ENCODE measurements around the gene IL18RAP. TPM values are rescaled to one million over a fixed set of nuclear protein-coding genes. Genes with fewer than 3 reads are reported as not detected.

Gene IL18RAP
- total and polyA plus RNA-seq, 2 donors (not counting 3 experiments of a cell fraction or from before 2014, with no cell fraction given) = 0.03 TPM; not detected in 1

DNA sequence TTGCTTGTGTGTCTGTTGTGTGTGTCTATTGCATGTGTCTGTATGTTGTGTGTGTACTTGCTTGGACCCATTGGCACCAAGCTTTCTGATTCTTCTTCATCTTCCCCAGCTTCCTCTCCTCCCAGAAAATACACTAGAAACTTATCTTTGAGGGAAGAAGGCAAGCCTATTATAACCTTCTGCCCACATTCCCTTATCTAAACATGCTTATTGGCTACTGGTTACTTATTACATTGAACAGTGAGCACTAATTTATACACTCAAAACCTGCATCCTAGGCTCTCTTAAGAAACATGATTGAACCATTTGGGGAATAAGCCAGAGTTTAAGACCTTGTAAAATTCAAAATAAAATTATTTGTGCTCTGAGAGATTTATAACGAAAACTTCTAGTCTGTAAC, 76.6 kb downstream of the IL18RAP start:
- TF ChIP-seq JUN (IDR thresholded peaks at IDR 0.05; ENCODE audit: borderline replicate concordance, insufficient read depth, insufficient read length, low read depth) (no peak), POLR2AphosphoS5 (IDR thresholded peaks at IDR 0.05; ENCODE audit: insufficient read depth, low read depth, low read length) (no peak), FOS (IDR thresholded peaks at IDR 0.05; ENCODE audit: borderline replicate concordance, insufficient read depth, low read length) (no peak), GATA2 (IDR thresholded peaks at IDR 0.05; ENCODE audit: insufficient read depth, insufficient read length, low read depth, low read length) (no peak), CTCF (IDR thresholded peaks at IDR 0.05; ENCODE audit: extremely low read depth in 1 of 2, insufficient read depth in 1 of 2, low read depth in 1 of 2, low read length in 2 of 2) (no peak), POLR2A (IDR thresholded peaks at IDR 0.05; ENCODE audit: low read depth, low read length) (no peak), MYC (IDR thresholded peaks at IDR 0.05; ENCODE audit: low read depth, low read length) (no peak), EZH2 (IDR thresholded peaks at IDR 0.05; ENCODE audit: borderline replicate concordance, low read depth, low read length, severe bottlenecking) (no peak)
- TF ChIP-seq, protein P1, sequence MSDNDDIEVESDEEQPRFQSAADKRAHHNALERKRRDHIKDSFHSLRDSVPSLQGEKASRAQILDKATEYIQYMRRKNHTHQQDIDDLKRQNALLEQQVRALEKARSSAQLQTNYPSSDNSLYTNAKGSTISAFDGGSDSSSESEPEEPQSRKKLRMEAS (IDR thresholded peaks at IDR 0.05; ENCODE audit: insufficient read depth, insufficient read length) = no peak
- H3K9me1 ChIP-seq (replicated peaks; ENCODE audit: control insufficient read depth, extremely low read depth, insufficient read depth, low read length) = no peaks in the 10 kb centered on the region
- no peak overlapping the region for H3K9ac ChIP-seq (replicated peaks; ENCODE audit: extremely low read depth, insufficient read depth, low read length)
- no peaks in the 10 kb centered on the region for H3K4me1 ChIP-seq (ENCODE audit: control insufficient read depth, extremely low read depth, insufficient read depth, low read length)
- H3K79me2 ChIP-seq (ENCODE audit: control insufficient read depth, insufficient read depth, low read length) = no peaks in the 10 kb centered on the region
- DNase-seq (ENCODE audit: low read depth, low spot score) (no peak), FAIRE-seq (no peak)
- ChIA-PET POLR2A (no interaction called here), CTCF (interaction anchor here (1.0 to 2.5 kb wide), 2 partner anchors 18 to 26 kb away, joined by 3 to 9 read pairs; partner anchors contain the start of gene SLC9A4)
- H3K27ac ChIP-seq (ENCODE audit: insufficient read depth, low read depth, low read length) = no peak overlapping the region
- H3K36me3 ChIP-seq (ENCODE audit: control insufficient read depth in 2 of 2, extremely low read depth in 1 of 2, insufficient read depth in 2 of 2, low read length in 2 of 2) = no peaks in the 10 kb centered on the region
- H3K4me3 ChIP-seq (replicated peaks in 1 of 3; ENCODE audit: insufficient read depth in 1 of 3, low read depth in 1 of 3, low read length in 3 of 3) = no peak overlapping the region
- dilution Hi-C loops (cut with MboI; ENCODE audit: extremely low pct_ligation_motif_present, low sequenced_read_pairs) = loop anchor here (25.0 kb wide), 1 partner anchor 88 kb away; no protein-coding TSS in a partner anchor
- peaks cover 2 to 31% of the 10 kb centered on the region in 2 experiments for H3K27me3 ChIP-seq (ENCODE audit: control insufficient read depth in 2 of 2, insufficient read depth in 2 of 2, low read length in 2 of 2)
- H4K20me1 ChIP-seq (replicated peaks; ENCODE audit: control insufficient read depth, extremely low read depth, insufficient read depth, low read length) = no peaks in the 10 kb centered on the region
- no peak overlapping the region for H2AFZ ChIP-seq (ENCODE audit: low read depth, low read length)
- no peaks in the 10 kb centered on the region for H3K9me3 ChIP-seq (replicated peaks; ENCODE audit: control insufficient read depth, insufficient read depth, low read length)
- intact Hi-C loops (cut with micrococcal nuclease) = no loop called here
- BruUV-seq (replicated peaks) = no TSS peak
- H3K4me2 ChIP-seq (ENCODE audit: insufficient read depth, low read length) = no peak overlapping the region

Small RNAs within 50 kb of the gene (microRNA-seq; reads per million reads assigned to microRNA genes)
- not detected for gene MIR4772 (ENCODE audit: borderline number of aligned reads, borderline replicate concordance)

Small RNAs within 50 kb of the gene (small RNA-seq; reads per million reads assigned to genes)
- not detected for gene MIR4772 (ENCODE audit: insufficient read depth, insufficient read length, low read depth, low replicate concordance)

Other genes with a start within 250 kb of the IL18RAP start
- 0.21 TPM in 1 of 2 replicates, not detected in the other for gene IL1RL2, start 236.1 kb upstream of the IL18RAP start, total RNA-seq
- 0.08 and 0.11 TPM in 2 replicates for gene IL1RL2, start 236.1 kb upstream of the IL18RAP start, polyA plus RNA-seq
- gene IL1RL1, start 111.6 kb upstream of the IL18RAP start, total RNA-seq = 44.0 and 55.1 TPM in 2 replicates
- gene IL1RL1, start 111.6 kb upstream of the IL18RAP start, polyA plus RNA-seq = 27.9 and 32.2 TPM in 2 replicates
- gene IL18R1, start 67.4 kb upstream of the IL18RAP start, total RNA-seq = 3.6 and 4.0 TPM in 2 replicates
- 1.8 and 2.9 TPM in 2 replicates for gene IL18R1, start 67.4 kb upstream of the IL18RAP start, polyA plus RNA-seq
- 0.07 TPM in 1 of 2 replicates, not detected in the other for gene SLC9A4, start 50.1 kb downstream of the IL18RAP start, total RNA-seq
- not detected in 2 replicates for gene SLC9A4, start 50.1 kb downstream of the IL18RAP start, polyA plus RNA-seq
- not detected in 2 replicates for gene SLC9A2, start 196.4 kb downstream of the IL18RAP start, total RNA-seq
- gene SLC9A2, start 196.4 kb downstream of the IL18RAP start, polyA plus RNA-seq = 0.03 TPM in 2 replicates

Measured in endothelial cell of umbilical vein (primary cell).